Measurements from ENCODE around the gene AP4B1.
A peak's percentile ranks its signal among the peaks of the same experiment; 100 is the strongest.

Gene AP4B1

DNA sequence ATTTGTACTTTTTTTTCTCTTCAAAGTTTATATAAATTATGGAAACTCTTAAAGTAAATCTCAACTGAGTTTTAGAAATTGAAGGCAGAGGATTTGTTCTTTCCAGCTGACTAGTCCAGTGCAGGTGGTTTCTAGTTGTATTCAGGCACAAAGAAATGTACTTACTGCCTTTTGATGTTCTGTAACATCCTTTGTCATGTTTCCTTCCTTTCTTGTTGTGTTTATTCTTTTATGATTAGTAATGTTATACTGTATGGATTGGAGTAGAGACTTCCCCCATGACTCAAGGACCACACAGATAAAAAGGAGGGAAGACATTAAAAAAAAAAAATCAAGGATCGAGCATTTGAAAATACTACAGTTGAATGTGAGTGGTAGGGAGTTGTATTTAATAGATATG lies 32.5 kb upstream of the AP4B1 start:
- no peak for DNase-seq (ENCODE audit: low read depth)
- TF ChIP-seq CTCF (conservative IDR thresholded peaks at IDR 0.05; ENCODE audit: low read length) = no peak
- H3K4me3 ChIP-seq (ENCODE audit: low read length) = no peak overlapping the region

- TF ChIP-seq CTCF (conservative IDR thresholded peaks at IDR 0.05; ENCODE audit: low read length) = no peak
- H3K4me3 ChIP-seq (ENCODE audit: low read length) = no peak overlapping the region
- DNase-seq (ENCODE audit: low read depth) = no peak
Measured at GRCh38 chr1:113935970-113936369, 31.4 kb upstream of the AP4B1 start.

GRCh38 chr1:113935176-113935575 lies 30.6 kb upstream of the AP4B1 start:
- TF ChIP-seq CTCF (conservative IDR thresholded peaks at IDR 0.05; ENCODE audit: low read length) = no peak
- no peak for DNase-seq (ENCODE audit: low read depth)
- H3K4me3 ChIP-seq (ENCODE audit: low read length) = no peak overlapping the region

GRCh38 chr1:113934511-113935055 lies 30.0 kb upstream of the AP4B1 start:
- no peak for DNase-seq (ENCODE audit: low read depth)
- H3K4me3 ChIP-seq (ENCODE audit: low read length) = no peak overlapping the region
- no peak for TF ChIP-seq CTCF (conservative IDR thresholded peaks at IDR 0.05; ENCODE audit: low read length)

GRCh38 chr1:113934006-113934405 lies 29.4 kb upstream of the AP4B1 start:
- DNase-seq (ENCODE audit: low read depth) = no peak
- no peak overlapping the region for H3K4me3 ChIP-seq (ENCODE audit: low read length)
- TF ChIP-seq CTCF (conservative IDR thresholded peaks at IDR 0.05; ENCODE audit: low read length) = no peak

GRCh38 chr1:113931451-113931851 lies 26.9 kb upstream of the AP4B1 start:
- no peak for TF ChIP-seq CTCF (conservative IDR thresholded peaks at IDR 0.05; ENCODE audit: low read length)
- H3K4me3 ChIP-seq (ENCODE audit: low read length) = peak overlapping the region; percentile 93

DNA sequence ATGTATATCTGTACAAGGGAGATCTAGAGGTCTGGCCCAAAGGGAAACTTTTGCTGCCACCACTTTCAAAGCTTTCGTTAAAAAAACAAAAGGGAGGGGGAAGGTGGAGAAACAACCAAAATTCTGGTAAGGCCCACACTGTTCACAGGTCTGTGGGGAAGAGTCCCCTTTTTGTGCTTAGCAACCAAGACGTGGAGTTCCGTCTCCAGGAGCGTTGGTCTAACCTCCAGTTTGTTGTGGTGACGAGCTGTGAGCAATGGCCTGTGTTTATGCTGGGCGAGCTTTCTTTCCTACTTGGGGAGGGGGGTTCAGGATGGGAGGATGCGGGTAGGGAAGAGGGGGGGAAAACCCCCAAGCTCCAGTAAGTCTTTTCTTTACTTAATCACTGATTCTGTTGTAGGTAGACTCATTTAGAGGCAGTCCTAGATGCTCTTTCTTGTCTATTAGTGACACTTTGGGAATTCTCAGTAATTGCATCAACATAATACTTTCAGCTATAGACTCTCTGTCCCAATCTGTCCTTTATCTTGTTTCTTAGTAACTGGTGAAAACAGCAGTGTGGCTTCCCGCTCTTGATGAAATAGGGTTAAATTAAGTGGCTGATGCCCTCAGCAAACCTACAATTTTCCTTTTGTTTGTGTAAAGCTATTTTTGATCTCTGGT lies 26.0 kb upstream of the AP4B1 start:
- peak overlapping the region; percentile 93 for H3K4me3 ChIP-seq (ENCODE audit: low read length)
- DNase-seq (ENCODE audit: low read depth) = peak; percentile 72
- no peak for TF ChIP-seq CTCF (conservative IDR thresholded peaks at IDR 0.05; ENCODE audit: low read length)

More at GRCh38 chr1:113931451-113931851, 26.9 kb upstream of the AP4B1 start:
- DNase-seq (ENCODE audit: low read depth) = peak; percentile 24
